Testis (tissue), 3 donors: Measurements from ENCODE around the gene MAST4. TPM values are rescaled to one million over a fixed set of nuclear protein-coding genes. Genes with fewer than 3 reads are reported as not detected.

Experiments
- DNase-seq: peaks from one replicate; pipeline ENCODE4 v3.0.0-alpha.2; 2019
- H3K27ac ChIP-seq, 2 donors: fragments of 200-600 bp; sonication (generic); one replicate each; pipeline ENCODE4 v1.5.1; 2019
- H3K27me3 ChIP-seq: fragments of 200-600 bp; sonication (generic); one replicate; pipeline ENCODE4 v1.5.1; 2019
- H3K36me3 ChIP-seq: fragments of 200-600 bp; sonication (generic); one replicate; pipeline ENCODE4 v1.5.1; 2017; ENCODE audit warnings: low read depth; ENCODE audit errors: missing control alignments
- H3K4me1 ChIP-seq: fragments of 200-600 bp; sonication (generic); one replicate; pipeline ENCODE4 v1.5.1; 2019
- H3K4me3 ChIP-seq, 2 donors: fragments of 200-600 bp; sonication (generic); one replicate each; pipeline ENCODE4 v1.5.1; 2017 to 2019
- H3K9me3 ChIP-seq: fragments of 200-600 bp; sonication (generic); one replicate; pipeline ENCODE4 v1.5.1; 2017
- CTCF ChIP-seq, 3 experiments: fragments of 450-650 bp in 2 of 3; fragments of 200-600 bp in 1 of 3; sonication (generic) in 1 of 3; IDR thresholded peaks; one replicate each; pipeline ENCODE4 v1.5.1; 2016 to 2019; ENCODE audit warnings: antibody characterized with exemption in 3 of 3, mild to moderate bottlenecking in 2 of 3, moderate library complexity in 1 of 3
- POLR2A ChIP-seq: fragments of 450-650 bp; IDR thresholded peaks from one replicate; pipeline ENCODE4 v1.6.1; 2017; ENCODE audit warnings: antibody characterized with exemption, mild to moderate bottlenecking, moderate library complexity
- WGBS, 2 donors: methylation state at CpG; one replicate each; pipeline ENCODE4 v1.1.5; 2018; 5-methylcytosine and 5-hydroxymethylcytosine counted together
- intact Hi-C: fragments of 100-400 bp; cut with DNase I; formaldehyde crosslinking; loops from one replicate; pipeline ENCODE4 v1.15.1; 2023; ENCODE audit warnings: low total_unique reads
- polyA plus RNA-seq: library from polyadenylated mRNA; stranded (reverse); fragments of 350-450 nt; fragmentation: Illumina TruSeq; extraction: RNeasy Lipid Tissue Mini Kit (QIAGEN cat#74804); gene quantifications from one replicate; pipeline ENCODE4 v1.2.3, GENCODE V29; 2014; ENCODE audit warnings: low read depth, low replicate concordance; ENCODE audit not compliant: insufficient read depth
- total RNA-seq, 2 donors: library from RNA; depleted of rRNA; stranded (reverse); fragments of >200 nt; gene quantifications; one replicate each; pipeline ENCODE4 v1.2.3, GENCODE V29; 2016

MAST4 gene
- total and polyA plus RNA-seq, 3 donors from 2014 or later: 27.2 to 56.4 (median 51.4) TPM

GRCh38 chr5:66653325-66653724 is 57.1 kb downstream of the MAST4 start:
- intact Hi-C loops: no loop called here
- Histone ChIP-seq H3K9me3 (no peaks in the 10 kb centered on the region), H3K4me1 (no peaks in the 10 kb centered on the region), H3K4me3 (no peak overlapping the region), H3K27ac (no peak overlapping the region), H3K27me3 (no peaks in the 10 kb centered on the region), H3K36me3 (no peaks in the 10 kb centered on the region)
- WGBS, 2 donors: 80 to 93% methylated on average over 1 of the region's 1 CpG
- no peak for TF ChIP-seq CTCF (IDR thresholded peaks at IDR 0.05)
- no peak for DNase-seq

GRCh38 chr5:66655395-66656324 is 59.5 kb downstream of the MAST4 start:
- WGBS, 2 donors: 60 to 84% methylated on average over 2 of the region's 2 CpGs
- no peak for DNase-seq
- Histone ChIP-seq H3K4me1 (no peaks in the 10 kb centered on the region), H3K27me3 (no peaks in the 10 kb centered on the region), H3K27ac (no peak overlapping the region), H3K36me3 (no peaks in the 10 kb centered on the region), H3K4me3 (no peak overlapping the region), H3K9me3 (no peaks in the 10 kb centered on the region)
- intact Hi-C loops: no loop called here
- TF ChIP-seq CTCF (IDR thresholded peaks at IDR 0.05): no peak
- TF ChIP-seq POLR2A: no peak

- Histone ChIP-seq H3K27me3 (no peaks in the 10 kb centered on the region), H3K9me3 (no peaks in the 10 kb centered on the region), H3K36me3 (no peaks in the 10 kb centered on the region), H3K27ac (no peak overlapping the region), H3K4me3 (no peak overlapping the region), H3K4me1 (no peaks in the 10 kb centered on the region)
- TF ChIP-seq CTCF (IDR thresholded peaks at IDR 0.05) (no peak), POLR2A (no peak)
- intact Hi-C loops: no loop called here
- no peak for DNase-seq
- WGBS, 2 donors: 58 to 60% methylated on average over 2 of the region's 2 CpGs
These were observed 62.3 kb downstream of the MAST4 start for GRCh38 chr5:66658516-66658915.

- Histone ChIP-seq H3K27me3 (no peaks in the 10 kb centered on the region), H3K4me1 (no peaks in the 10 kb centered on the region), H3K4me3 (no peak overlapping the region), H3K36me3 (no peaks in the 10 kb centered on the region), H3K9me3 (no peaks in the 10 kb centered on the region), H3K27ac (no peak overlapping the region)
- TF ChIP-seq CTCF (IDR thresholded peaks at IDR 0.05) (no peak), POLR2A (no peak)
- DNase-seq: no peak
- WGBS, 2 donors: 83 to 98% methylated on average over 3 of the region's 3 CpGs
- intact Hi-C loops: no loop called here
These were observed 63.6 kb downstream of the MAST4 start for GRCh38 chr5:66659780-66660179.

GRCh38 chr5:66660396-66660795 is 64.2 kb downstream of the MAST4 start:
- TF ChIP-seq POLR2A (no peak), CTCF (IDR thresholded peaks at IDR 0.05) (no peak)
- intact Hi-C loops: no loop called here

More at GRCh38 chr5:66660396-66660795, 64.2 kb downstream of the MAST4 start:
- 94 to 100% methylated on average over 1 of the region's 1 CpG for WGBS, 2 donors
- Histone ChIP-seq H3K4me1 (no peaks in the 10 kb centered on the region), H3K4me3 (no peak overlapping the region), H3K36me3 (no peaks in the 10 kb centered on the region), H3K27me3 (no peaks in the 10 kb centered on the region), H3K9me3 (no peaks in the 10 kb centered on the region), H3K27ac (no peak overlapping the region)
- DNase-seq: no peak
